T-cell (primary cell): ENCODE measurements around the gene ANKRD44. TPM values are rescaled to one million over a fixed set of nuclear protein-coding genes. Genes with fewer than 3 reads are reported as not detected.
A peak's percentile ranks its signal among the peaks of the same experiment; 100 is the strongest.

ENCODE experiments used
- ATAC-seq, 4 experiments: fragments of 200-7000 bp in 3 of 4; fragments of 150-1000 bp in 1 of 4; cut with Tn5 transposase; replicated peaks in 1 of 4; 1 replicate in 3 of 4; 2 replicates in 1 of 4; pipeline ENCODE4 v1.10.0; 2021; ENCODE audit warnings: moderate library complexity in 3 of 4, mild to moderate bottlenecking in 2 of 4, moderate number of reproducible peaks in 1 of 4
- CTCF ChIA-PET, 2 donors: fragments of 300-600 bp; sonication (Branson Sonifier 250); formaldehyde crosslinking; loops; one replicate each; lab custom pipeline; 2022; ENCODE audit warnings: antibody characterized with exemption in 2 of 2; lab: Charles Lee
- POLR2A ChIA-PET, 2 donors: fragments of 300-600 bp; sonication (Branson Sonifier 250); formaldehyde crosslinking; loops; one replicate each; lab custom pipeline; 2022; ENCODE audit warnings: antibody characterized with exemption in 2 of 2; lab: Charles Lee
- DNase-seq, 35 experiments: peaks; one replicate each; pipeline versions ENCODE4 v3.0.0 to v3.0.0-alpha.2; 2013 to 2023
- H3K27ac ChIP-seq: one replicate; pipeline ENCODE4 v1.5.1; 2013; ENCODE audit warnings: low read length
- H3K27me3 ChIP-seq, 2 experiments: replicated peaks in 1 of 2; 1 replicate in 1 of 2; 2 replicates in 1 of 2; pipeline versions ENCODE4 v1.6.1 to v1.7.0; 2013; ENCODE audit warnings: low read length in 1 of 2, mixed read lengths in 1 of 2; ENCODE audit not compliant: control insufficient read depth in 2 of 2, insufficient read depth in 2 of 2; ENCODE audit errors: extremely low read depth in 1 of 2
- H3K36me3 ChIP-seq, 2 donors: 1 replicate in 1 of 2; 2 replicates in 1 of 2; pipeline versions ENCODE4 v1.6.1 to v1.7.0; 2013; ENCODE audit warnings: low read length in 1 of 2; ENCODE audit not compliant: control insufficient read depth in 2 of 2, insufficient read depth in 1 of 2; ENCODE audit errors: extremely low read depth in 1 of 2
- H3K4me1 ChIP-seq, 2 experiments: 1 replicate in 1 of 2; 2 replicates in 1 of 2; pipeline versions ENCODE4 v1.6.1 to v1.7.0; 2013; ENCODE audit warnings: low read length in 2 of 2, mixed read lengths in 1 of 2; ENCODE audit not compliant: insufficient read depth in 2 of 2, control insufficient read depth in 1 of 2; ENCODE audit errors: extremely low read depth in 1 of 2
- H3K4me3 ChIP-seq, 2 donors: 1 replicate in 1 of 2; 2 replicates in 1 of 2; pipeline versions ENCODE4 v1.5.1 to v1.7.0; 2013; ENCODE audit warnings: mild to moderate bottlenecking in 2 of 2, low read length in 1 of 2, moderate library complexity in 1 of 2; ENCODE audit not compliant: control insufficient read depth in 1 of 2; ENCODE audit errors: extremely low read depth in 1 of 2
- H3K9me3 ChIP-seq: 2 replicates; pipeline ENCODE4 v1.7.0; 2013
- H3K27ac Mint-ChIP-seq, 2 donors: one replicate each; pipeline ENCODE4 v1.8.0; 2020 to 2021; ENCODE audit warnings: mild to moderate bottlenecking in 2 of 2, mixed read lengths in 2 of 2
- H3K27me3 Mint-ChIP-seq, 2 donors: one replicate each; pipeline ENCODE4 v1.8.0; 2021 to 2022; ENCODE audit warnings: mixed read lengths in 2 of 2
- H3K36me3 Mint-ChIP-seq: one replicate; pipeline ENCODE4 v1.8.0; 2021; ENCODE audit warnings: mixed read lengths
- H3K4me1 Mint-ChIP-seq, 3 donors: one replicate each; pipeline ENCODE4 v1.8.0; 2020 to 2022; ENCODE audit warnings: mixed read lengths in 3 of 3, mild to moderate bottlenecking in 1 of 3
- H3K4me3 Mint-ChIP-seq, 3 donors: one replicate each; pipeline ENCODE4 v1.8.0; 2020 to 2022; ENCODE audit warnings: mild to moderate bottlenecking in 3 of 3, mixed read lengths in 3 of 3, moderate library complexity in 3 of 3
- H3K9me3 Mint-ChIP-seq, 3 donors: one replicate each; pipeline ENCODE4 v1.8.0; 2020 to 2022; ENCODE audit warnings: mixed read lengths in 3 of 3
- WGBS: methylation state at CpG from one replicate; pipeline ENCODE4 v1.1.5; 2013; ENCODE audit warnings: missing lambda C conversion rate; ENCODE audit not compliant: insufficient coverage; 5-methylcytosine and 5-hydroxymethylcytosine counted together
- total RNA-seq, 35 experiments: library from RNA in 6 of 35; stranded (reverse) in 6 of 35; fragments of 120-200 nt in 1 of 35; gene quantifications; one replicate each; pipeline versions ENCODE4 v1.2.1 to v1.2.4 and lab custom pipeline; 2013 to 2026

ANKRD44 gene
- total RNA-seq, 5 donors from 2014 or later (not counting 1 experiment from before 2014, with no cell fraction given) = 225 to 333 (median 238) TPM

DNA sequence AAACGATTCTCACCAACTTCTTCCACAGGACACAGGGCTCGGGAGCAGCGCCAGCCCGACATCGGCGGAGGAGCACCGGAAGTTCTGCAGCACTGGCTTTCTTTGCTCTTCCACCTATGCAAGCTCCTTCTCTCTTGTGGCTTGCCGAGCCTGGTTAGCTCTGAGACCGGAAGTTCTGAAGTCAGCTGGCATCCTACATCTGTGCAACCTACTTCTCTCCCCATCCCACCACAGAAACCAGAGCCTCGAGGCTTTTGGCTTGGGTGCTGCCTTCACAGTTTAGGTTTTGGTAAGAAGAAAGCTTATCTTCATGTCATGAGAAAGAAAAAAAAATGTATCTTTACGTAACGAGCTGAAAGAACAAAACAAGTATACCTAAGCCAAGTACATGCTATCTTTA is 111.7 kb downstream of the ANKRD44 start:
- peak overlapping the region; percentile 84 to 91 (median 90) for H3K4me3 Mint-ChIP-seq
- ChIA-PET CTCF (interaction anchor here (0.6 to 3.0 kb wide), 28 partner anchors 8 to 686 kb away, joined by 3 to 18 read pairs (median 4); partner anchors contain the start of gene ANKRD44 (in 2 of the 2)), POLR2A (interaction anchor here (0.7 to 1.9 kb wide), 17 partner anchors 9 to 301 kb away, joined by 3 to 18 read pairs (median 4); partner anchors contain the start of genes ANKRD44 (in 2 of the 2) and HSPE1 (in 1 of the 2))
- H3K4me1 ChIP-seq = peaks cover 52 to 69% of the 10 kb centered on the region in 2 experiments
- no peaks in the 10 kb centered on the region for H3K27me3 ChIP-seq
- H3K27me3 Mint-ChIP-seq = no peaks in the 10 kb centered on the region
- no peaks in the 10 kb centered on the region for H3K9me3 Mint-ChIP-seq
- DNase-seq (peak; percentile 68 to 98 (median 90)), ATAC-seq (peak; percentile 88 to 93 (median 92))
- 0% methylated on average over 1 of the region's 12 CpGs for WGBS
- H3K36me3 ChIP-seq = peaks cover 0 to 21% of the 10 kb centered on the region in 2 donors
- peak overlapping the region; percentile 95 for H3K27ac ChIP-seq
- peaks cover 90 to 94% (median 91%) of the 10 kb centered on the region in 3 donors for H3K4me1 Mint-ChIP-seq
- peaks cover 23% of the 10 kb centered on the region for H3K36me3 Mint-ChIP-seq
- H3K4me3 ChIP-seq = peak overlapping the region; percentile 56 to 79
- H3K9me3 ChIP-seq = no peaks in the 10 kb centered on the region
- H3K27ac Mint-ChIP-seq = peak overlapping the region; percentile 96 to 99

GRCh38 chr2:197197895-197198311 is 112.7 kb downstream of the ANKRD44 start:
- WGBS = 0% methylated on average over 2 of the region's 4 CpGs
- POLR2A ChIA-PET = interaction anchor here (0.5 to 1.9 kb wide), 18 partner anchors 8 to 130 kb away, joined by 3 to 18 read pairs (median 4); partner anchors contain the start of gene ANKRD44 (in 2 of the 2)
- peak overlapping the region; percentile 56 to 79 for H3K4me3 ChIP-seq

DNA sequence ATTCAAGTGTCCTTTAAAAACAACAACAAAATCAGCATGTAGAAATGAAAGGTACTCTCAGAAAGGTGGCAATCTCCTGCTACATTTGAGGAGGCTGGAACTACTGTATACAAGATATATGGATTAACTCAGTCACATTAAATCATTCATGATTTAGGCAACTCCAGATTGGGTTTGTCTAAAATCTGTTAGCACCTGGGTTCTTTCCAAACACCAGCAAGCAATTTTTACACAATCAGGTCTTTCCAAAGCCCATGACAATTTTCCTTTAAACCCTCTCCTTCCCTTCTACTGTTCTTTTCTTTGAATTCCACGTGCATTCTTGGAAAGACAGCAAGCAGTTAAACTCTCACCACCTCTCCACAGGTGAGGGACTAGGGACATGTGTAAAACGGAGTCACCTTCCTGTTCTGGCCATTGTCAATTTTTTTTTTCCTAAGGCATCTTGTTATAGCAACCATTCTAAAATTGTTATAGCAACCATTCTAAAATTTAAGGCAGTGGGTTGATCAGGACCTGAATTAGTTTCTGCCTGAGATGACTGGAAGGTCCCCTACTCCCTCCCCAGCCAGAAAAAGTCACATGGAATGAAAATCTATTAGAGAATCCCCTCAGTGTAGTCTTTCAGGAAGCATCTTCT is 113.9 kb downstream of the ANKRD44 start:
- no CpG with 5 or more reads among the region's 2 CpGs for WGBS
- ATAC-seq = no peak
- Mint-ChIP-seq H3K27me3 (no peaks in the 10 kb centered on the region), H3K9me3 (no peaks in the 10 kb centered on the region), H3K27ac (peak overlapping the region; percentile 96 to 99), H3K36me3 (peaks cover 6% of the 10 kb centered on the region), H3K4me3 (peak overlapping the region; percentile 84 to 91 (median 90)), H3K4me1 (peaks cover 85 to 90% (median 87%) of the 10 kb centered on the region in 3 donors)
- DNase-seq = peak in 1 of 35 experiments; percentile 45
- Histone ChIP-seq H3K36me3 (peaks cover 0 to 5% of the 10 kb centered on the region in 2 donors), H3K27me3 (no peaks in the 10 kb centered on the region), H3K4me3 (peak overlapping the region; percentile 56 to 79), H3K9me3 (no peaks in the 10 kb centered on the region), H3K4me1 (peaks cover 58 to 61% of the 10 kb centered on the region in 2 experiments), H3K27ac (peak overlapping the region; percentile 95)
- CTCF ChIA-PET = interaction anchor here (0.6 to 3.0 kb wide), 8 partner anchors 13 to 115 kb away, joined by 3 to 16 read pairs (median 4); no protein-coding TSS in a partner anchor
- POLR2A ChIA-PET = interaction anchor here (0.6 to 1.2 kb wide), 4 partner anchors 9 to 68 kb away, joined by 3 to 5 read pairs (median 4); no protein-coding TSS in a partner anchor

More at GRCh38 chr2:197197895-197198311, 112.7 kb downstream of the ANKRD44 start:
- ATAC-seq = peak in 1 of 4 experiments; percentile 18
- CTCF ChIA-PET = interaction anchor here (0.6 to 3.0 kb wide), 19 partner anchors 12 to 284 kb away, joined by 3 to 18 read pairs (median 4); partner anchors contain the start of gene ANKRD44 (in 2 of the 2)
- no peaks in the 10 kb centered on the region for H3K9me3 Mint-ChIP-seq
- DNase-seq = peak in 6 of 35 experiments; percentile 19 to 66 (median 28)
- Histone ChIP-seq H3K27ac (peak overlapping the region; percentile 95), H3K9me3 (no peaks in the 10 kb centered on the region), H3K36me3 (peaks cover 0 to 14% of the 10 kb centered on the region in 2 donors), H3K4me1 (peaks cover 53 to 68% of the 10 kb centered on the region in 2 experiments), H3K27me3 (no peaks in the 10 kb centered on the region)
- H3K4me3 Mint-ChIP-seq = peak overlapping the region; percentile 84 to 91 (median 90)
- peak overlapping the region; percentile 96 to 99 for H3K27ac Mint-ChIP-seq
- H3K27me3 Mint-ChIP-seq = no peaks in the 10 kb centered on the region
- peaks cover 15% of the 10 kb centered on the region for H3K36me3 Mint-ChIP-seq
- peaks cover 84 to 90% (median 87%) of the 10 kb centered on the region in 3 donors for H3K4me1 Mint-ChIP-seq

DNA sequence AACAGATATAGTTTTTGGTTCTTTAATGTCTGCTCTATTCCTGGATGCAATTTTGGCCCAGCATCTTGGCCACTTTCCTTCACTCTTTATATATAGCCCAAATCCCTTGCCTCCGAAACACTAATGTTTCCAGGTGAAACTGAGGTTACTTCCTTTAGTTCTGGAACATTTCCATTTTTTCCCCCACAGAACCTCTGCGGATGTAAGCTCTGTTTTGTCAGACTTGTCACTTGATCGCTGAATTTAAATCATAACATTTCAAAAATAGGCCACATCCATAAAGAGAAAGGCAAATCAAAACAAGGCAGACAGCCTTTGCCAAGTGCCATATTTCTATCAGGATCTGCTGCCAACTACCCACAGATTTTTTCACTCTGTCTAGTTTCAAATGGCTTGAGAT is 115.1 kb downstream of the ANKRD44 start:
- H3K4me3 ChIP-seq = no peak overlapping the region
- 52% methylated on average over 2 of the region's 3 CpGs for whole genome bisulfite sequencing

GRCh38 chr2:197191940-197192322 is 118.6 kb downstream of the ANKRD44 start:
- Histone ChIP-seq H3K27me3 (no peaks in the 10 kb centered on the region), H3K36me3 (peaks cover 0 to under 1% of the 10 kb centered on the region in 2 donors), H3K4me1 (peaks cover 38 to 64% of the 10 kb centered on the region in 2 experiments), H3K9me3 (no peaks in the 10 kb centered on the region), H3K27ac (peak overlapping the region; percentile 79), H3K4me3 (no peak overlapping the region)
- H3K4me1 Mint-ChIP-seq = peaks cover 86 to 92% (median 90%) of the 10 kb centered on the region in 3 donors
- no CpG with 5 or more reads among the region's 2 CpGs for WGBS
- H3K36me3 Mint-ChIP-seq = peaks cover 6% of the 10 kb centered on the region
- ATAC-seq (peak; percentile 36 to 88 (median 54)), DNase-seq (peak in 30 of 35 experiments; percentile 30 to 87 (median 51))
- H3K9me3 Mint-ChIP-seq = no peaks in the 10 kb centered on the region
- POLR2A ChIA-PET = interaction anchor here (0.5 to 0.9 kb wide), 8 partner anchors 23 to 1013 kb away, joined by 3 to 5 read pairs (median 4); no protein-coding TSS in a partner anchor
- H3K27me3 Mint-ChIP-seq = no peaks in the 10 kb centered on the region
- H3K4me3 Mint-ChIP-seq = peak overlapping the region in 2 of 3 donors; percentile 7 to 51
- peak overlapping the region; percentile 78 to 86 for H3K27ac Mint-ChIP-seq
- CTCF ChIA-PET = interaction anchor here (0.7 to 4.2 kb wide), 25 partner anchors 10 to 186 kb away, joined by 3 to 50 read pairs (median 4); partner anchors contain the start of gene ANKRD44 (in 1 of the 2)

More for the DNA sequence above, 115.1 kb downstream of the ANKRD44 start:
- Histone ChIP-seq H3K9me3 (no peaks in the 10 kb centered on the region), H3K27ac (peak overlapping the region; percentile 95), H3K36me3 (no peaks in the 10 kb centered on the region), H3K27me3 (no peaks in the 10 kb centered on the region), H3K4me1 (peaks cover 54 to 58% of the 10 kb centered on the region in 2 experiments)
- Mint-ChIP-seq H3K4me1 (peaks cover 85 to 90% (median 88%) of the 10 kb centered on the region in 3 donors), H3K27ac (peak overlapping the region; percentile 96 to 99), H3K4me3 (peak overlapping the region; percentile 50 to 90 (median 84)), H3K27me3 (no peaks in the 10 kb centered on the region), H3K9me3 (no peaks in the 10 kb centered on the region), H3K36me3 (peaks cover 3% of the 10 kb centered on the region)
- POLR2A ChIA-PET = interaction anchor here in 1 of 2 donors (0.6 to 0.8 kb wide), 4 partner anchors 9 to 85 kb away, joined by 3 to 4 read pairs (median 4); no protein-coding TSS in a partner anchor
- no peak for DNase-seq
- no peak for ATAC-seq
- CTCF ChIA-PET = interaction anchor here (0.9 to 2.1 kb wide), 9 partner anchors 10 to 160 kb away, joined by 3 to 10 read pairs (median 5); no protein-coding TSS in a partner anchor
